HG03280 (cell line): ENCODE measurements around the gene POLN.

Source experiments
- ATAC-seq: cut with Tn5 transposase; IDR thresholded peaks from one replicate; pipeline ENCODE4 v1.9.1; 2021; ENCODE audit warnings: mild to moderate bottlenecking, moderate library complexity; ENCODE audit not compliant: unreplicated experiment

The POLN gene

DNA sequence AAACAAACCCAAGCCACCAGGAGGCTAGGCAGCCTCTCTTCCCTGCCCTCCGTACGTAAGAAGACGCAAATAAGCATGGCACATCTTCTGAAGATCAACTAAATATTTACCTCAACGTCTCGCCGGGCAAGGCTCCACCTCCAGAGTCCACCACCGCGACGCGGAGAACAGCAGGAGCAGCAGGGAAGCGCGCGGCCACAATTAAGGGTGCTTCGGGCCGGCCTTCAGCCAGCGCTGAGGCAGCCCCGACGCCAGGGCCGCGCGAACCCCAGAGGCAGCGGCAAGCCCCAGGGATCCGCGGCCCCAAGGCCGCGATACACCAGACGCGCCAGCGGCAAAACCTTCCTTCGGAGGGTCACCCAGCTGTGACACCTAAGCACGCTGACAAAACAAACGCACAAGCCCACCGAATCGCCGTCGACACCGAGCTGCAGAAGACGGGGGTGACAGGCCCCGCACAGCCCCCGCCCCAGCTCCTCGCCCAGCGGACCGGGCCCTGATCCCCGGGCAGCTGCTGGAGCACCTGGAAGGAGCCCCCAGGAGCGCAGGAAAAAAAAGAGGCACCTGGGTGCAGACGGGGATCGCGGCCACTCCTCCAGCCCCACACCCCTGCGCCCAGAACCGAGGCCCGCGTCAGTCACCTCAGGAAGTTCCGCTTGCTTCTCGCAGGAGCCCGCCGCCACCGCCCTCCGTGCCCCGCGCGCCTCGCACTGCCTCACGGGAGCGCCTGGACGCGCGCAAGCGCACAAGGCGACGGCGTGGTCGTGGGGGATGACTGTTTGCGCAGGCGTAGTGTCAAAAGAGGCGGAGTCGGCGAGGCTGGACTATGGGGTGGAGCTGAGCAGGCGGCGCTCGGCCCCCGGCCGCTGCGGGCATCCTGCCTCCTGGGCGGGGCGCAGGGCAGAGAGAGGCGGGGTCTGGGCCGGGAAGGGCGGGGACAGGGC, at the start of gene POLN, which contains the start of gene HAUS3:
POLN (minus strand) TSS at position 712 of the 944 bp plus-strand sequence. CDS start 12,890 bp downstream, outside the sequence.
HAUS3 (minus strand) TSS at position 712 of the 944 bp plus-strand sequence. CDS start 1,175 bp downstream, outside the sequence.
- ATAC-seq = peak; percentile 91

- no peak for ATAC-seq
Measured at GRCh38 chr4:2290974-2291704, 49.2 kb upstream of the POLN start.

DNA sequence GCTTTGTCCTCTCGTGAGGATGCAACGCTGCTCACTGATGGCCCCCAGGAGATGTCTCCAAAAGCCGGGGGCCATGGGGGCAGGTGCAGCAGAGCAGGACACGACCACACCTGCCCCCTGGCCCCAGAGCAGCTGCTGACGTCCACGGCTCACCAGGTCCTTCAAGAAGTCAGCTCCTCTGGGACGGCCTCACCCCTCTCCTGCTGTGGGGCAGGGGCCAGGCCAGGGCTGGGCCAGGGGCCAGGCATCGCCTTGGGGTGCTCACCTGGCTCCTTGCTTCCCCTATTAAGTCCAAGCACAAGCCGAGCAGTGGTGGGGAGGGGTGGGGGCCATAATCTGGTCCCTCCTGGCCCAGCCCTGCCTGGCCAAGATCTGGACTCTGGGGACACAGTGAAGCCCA, 48.6 kb upstream of the POLN start:
- ATAC-seq = no peak

DNA sequence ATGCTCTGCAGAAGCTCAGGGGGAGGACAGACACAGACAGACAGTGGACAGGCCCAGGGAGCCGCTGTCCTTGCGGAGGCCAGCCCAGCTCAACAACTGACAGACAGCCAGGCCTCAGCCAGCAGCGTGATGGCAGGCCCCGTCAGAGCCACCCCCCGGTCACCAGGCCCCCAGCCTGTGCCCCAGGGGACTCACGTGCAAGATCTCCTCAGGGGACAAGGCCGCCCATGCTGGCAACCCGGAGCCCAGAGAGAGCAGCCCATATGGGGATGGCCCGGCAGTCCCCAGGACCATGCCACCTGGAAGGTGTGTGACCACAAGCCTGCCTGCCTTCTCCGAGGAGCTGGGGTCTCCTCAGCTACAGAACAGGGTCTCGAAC, 48.0 kb upstream of the POLN start:
- no peak for ATAC-seq

- no peak for ATAC-seq
Measured at GRCh38 chr4:2289311-2289954, 47.5 kb upstream of the POLN start.

DNA sequence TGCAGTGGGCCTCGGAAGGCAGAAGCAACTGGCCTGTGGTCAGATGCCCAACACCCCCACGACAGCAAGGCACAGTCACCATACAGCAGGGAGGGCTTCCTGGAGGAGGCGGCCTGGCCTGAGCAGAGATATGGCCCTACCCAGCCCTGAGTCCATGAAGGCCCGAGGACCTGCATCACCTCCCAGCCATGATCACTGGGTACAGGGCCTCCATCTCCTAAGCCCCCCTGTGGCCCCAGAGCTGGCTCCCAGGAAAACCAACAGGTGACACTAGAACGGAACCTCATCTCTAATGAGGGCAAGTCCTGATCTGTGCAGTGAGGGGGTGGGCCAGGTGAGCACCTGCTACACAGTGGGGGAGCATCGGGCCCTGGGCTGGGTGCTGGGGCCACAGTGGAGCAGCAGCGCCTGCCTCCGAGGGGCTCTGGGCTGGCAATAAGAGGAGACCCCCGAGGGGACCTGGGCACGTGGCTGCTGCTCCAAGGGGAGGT, 46.2 kb upstream of the POLN start:
- no peak for ATAC-seq

- ATAC-seq = no peak
Measured at GRCh38 chr4:2287594-2287915, 45.6 kb upstream of the POLN start.

- ATAC-seq = no peak
Measured at GRCh38 chr4:2286904-2287593, 45.1 kb upstream of the POLN start.

- no peak for ATAC-seq
Measured at GRCh38 chr4:2285613-2286381, 43.9 kb upstream of the POLN start.

DNA sequence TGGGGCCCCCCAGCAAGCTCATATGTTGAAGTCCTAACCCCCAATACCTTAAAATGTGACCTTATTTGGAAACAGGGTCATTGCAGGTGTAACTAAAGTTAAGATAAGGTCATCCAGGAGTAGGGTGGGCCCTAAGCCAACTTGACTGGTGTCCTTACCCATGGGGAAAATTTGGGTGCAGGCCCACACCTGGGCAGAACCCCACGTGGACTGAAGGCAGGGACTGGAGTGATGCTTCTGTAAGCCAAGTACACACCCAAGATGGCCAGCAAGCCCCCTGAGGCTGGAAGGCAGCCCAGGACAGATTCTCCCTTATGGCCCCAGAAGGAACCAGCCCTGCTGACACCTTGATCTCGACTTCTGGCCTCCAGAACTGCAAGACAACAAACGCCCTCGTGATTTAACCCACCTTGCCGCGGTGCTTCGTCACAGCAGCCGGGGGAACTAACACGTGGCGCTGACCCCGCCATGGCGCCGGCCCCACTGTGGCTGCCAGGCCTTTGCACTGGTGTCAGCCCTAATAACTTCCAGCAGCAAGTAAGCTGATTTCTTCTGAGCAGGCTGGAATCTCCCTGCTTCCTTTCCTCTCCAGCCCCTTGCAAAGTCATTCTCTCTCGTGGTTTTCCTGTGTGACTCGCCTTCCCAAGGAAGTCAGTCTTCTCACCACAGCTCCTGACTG, 43.2 kb upstream of the POLN start:
- no peak for ATAC-seq

DNA sequence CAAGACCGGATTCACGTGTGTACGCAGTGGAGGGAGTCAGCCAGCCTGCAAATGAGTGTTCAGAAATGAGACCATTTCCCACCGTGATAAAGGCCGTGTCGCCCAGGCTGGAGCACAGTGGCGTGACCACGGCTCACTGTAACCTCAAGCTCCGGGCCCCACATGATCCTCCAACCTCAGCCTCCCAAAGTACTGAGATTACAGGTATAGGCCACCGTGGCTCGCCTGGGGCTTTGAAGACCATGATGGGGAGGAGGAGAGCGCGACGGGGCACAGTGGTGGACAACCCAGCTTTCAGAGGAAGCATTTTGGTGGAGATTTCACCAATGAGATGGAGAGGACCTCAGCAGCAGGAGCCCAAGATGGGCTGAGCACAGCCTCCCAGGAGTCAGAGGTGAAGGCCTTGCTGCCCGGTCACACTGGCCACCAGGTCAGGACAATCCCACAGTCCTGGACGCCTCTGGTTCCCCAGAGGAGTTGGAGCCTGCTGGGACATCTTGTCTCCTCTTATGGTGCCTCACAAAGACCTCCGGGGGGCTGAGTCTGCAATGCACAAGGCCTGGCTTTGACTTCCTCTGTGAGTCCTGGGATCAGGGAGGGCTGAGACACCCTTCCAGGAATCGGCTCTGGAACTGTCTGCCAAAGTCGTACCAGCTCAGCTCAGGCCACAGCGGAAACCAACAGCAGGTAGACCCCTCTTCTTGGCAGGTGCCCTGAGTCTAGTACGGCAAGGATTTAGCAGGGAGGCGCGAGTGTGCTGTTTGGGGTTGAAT, 42.4 kb upstream of the POLN start:
- ATAC-seq = no peak

GRCh38 chr4:2283199-2283711, 41.3 kb upstream of the POLN start:
- ATAC-seq = no peak

DNA sequence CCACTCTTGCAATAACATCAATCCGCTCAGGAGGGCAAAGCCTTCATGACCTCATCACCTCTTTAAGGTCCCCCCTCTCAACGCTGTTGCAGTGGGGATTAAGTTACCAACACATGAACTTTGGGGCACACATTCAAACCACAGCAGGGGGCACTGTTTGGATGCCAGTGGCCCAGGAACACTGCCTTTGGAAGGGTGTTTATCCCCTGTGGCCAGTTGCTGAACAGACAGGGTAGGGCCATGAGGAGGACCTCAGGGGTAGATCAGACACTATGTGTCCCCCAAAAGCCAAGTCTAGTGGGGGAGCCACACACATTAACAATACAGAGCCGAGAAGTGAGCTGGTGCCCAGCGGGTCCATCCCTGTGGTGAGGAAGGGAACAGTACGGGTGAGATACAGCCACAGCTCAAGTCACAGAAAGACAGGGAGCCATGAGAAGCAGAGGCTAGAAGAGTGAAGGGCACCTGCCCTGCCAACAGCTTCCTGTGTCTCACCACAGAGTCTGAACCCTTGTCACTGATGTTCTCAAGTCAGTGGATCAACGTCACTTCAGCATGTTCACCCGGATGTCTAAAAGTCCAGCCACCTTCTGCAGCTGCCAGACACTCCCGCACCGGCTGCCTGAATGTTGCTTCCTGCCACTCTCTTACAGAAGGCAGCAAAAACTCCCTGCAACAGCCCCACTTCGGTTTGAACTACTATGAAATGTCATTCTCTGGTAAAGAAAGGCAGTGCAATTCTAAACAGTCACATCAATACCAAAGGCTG, 39.8 kb upstream of the POLN start:
- no peak for ATAC-seq

DNA sequence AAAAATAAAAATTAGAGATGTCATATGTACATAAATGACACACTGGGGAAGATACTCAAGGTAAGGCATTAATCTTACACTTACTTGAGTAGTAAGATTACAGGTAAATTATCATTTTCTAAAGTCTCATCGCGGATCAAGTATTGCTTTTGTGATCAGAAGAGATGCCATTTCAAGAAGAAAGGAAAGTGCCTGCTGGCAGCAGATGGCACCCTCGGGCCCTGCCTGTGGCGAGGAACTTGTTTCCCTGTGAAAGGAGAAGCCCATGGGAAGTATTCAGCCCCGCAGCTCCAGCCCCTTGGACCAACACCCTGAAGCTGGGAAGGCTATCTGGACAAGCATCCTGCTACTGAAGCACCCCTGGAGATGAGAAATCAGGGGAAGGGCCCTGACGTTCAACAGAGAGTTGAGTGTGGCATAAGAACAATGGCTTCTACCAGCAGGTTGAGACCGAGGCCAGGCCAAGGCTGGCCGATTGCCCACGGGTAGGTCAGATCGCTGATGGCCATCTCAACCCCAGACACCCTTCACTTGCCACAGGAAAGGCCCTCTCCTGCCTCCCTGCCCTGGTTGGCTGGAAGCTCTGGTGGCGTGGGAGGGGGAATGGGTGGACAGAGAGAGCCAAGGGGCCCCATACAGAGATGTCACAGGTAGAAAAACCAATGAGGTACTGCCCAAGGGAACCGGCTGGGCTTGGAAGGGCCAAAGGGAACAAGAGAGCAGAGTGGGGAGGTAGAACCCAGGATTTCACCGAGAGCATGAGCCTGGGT, 38.8 kb upstream of the POLN start:
- ATAC-seq = no peak

DNA sequence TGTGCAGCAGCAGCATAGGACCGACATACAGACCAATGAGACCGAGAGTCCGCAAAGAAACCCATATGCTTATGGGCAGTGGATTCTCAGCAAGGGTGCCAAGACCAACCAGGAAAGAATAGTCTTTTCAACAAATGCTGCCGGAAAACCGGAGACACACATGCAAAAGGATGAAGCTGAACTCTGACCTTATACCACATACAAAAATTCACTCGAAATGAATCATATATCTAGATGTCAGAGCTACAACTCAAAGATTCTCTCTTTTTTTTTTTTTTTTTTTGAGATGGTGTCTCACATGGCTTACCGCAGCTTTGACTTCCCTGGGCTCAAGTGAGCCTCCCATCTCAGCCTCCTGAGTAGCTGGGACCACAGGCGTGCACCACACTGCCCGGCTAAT, 36.0 kb upstream of the POLN start:
- ATAC-seq = no peak

DNA sequence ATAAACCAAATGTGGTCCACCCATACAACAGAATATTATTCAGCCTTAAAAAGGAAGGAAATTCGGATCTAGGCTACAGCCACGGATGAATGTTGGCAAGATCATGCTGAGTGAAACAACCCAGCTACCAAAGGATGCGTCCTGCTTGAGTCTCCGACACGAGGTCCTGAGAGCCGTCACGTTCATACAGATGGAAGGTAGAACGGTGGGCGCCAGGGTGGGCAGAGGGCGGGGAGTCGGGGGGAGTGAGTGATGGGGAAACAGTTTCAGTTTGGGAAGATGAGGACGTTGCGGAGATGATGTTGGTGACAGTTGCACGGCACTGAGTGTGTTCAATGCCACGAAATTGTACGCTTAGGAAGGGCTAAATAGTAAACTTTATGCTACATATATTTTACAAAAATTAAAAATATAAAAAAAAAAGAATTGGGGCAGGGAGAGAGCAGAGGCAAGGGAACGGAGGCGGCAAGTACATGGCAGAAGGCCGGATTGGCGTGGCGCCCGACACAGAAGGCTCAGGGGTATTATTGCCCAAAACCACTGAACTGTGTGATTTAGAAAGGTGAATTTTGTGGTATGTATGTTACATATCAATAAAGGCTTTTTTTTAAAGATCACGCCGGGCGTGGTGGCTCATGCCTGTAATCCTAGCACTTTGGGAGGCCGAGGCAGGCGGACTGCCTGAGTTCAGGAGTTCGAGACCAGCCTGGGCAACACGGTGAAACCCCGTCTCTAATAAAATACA, 34.8 kb upstream of the POLN start:
- ATAC-seq = no peak
